ENCODE results near the gene INF2. TPM values are rescaled to one million over a fixed set of nuclear protein-coding genes. Genes with fewer than 3 reads are reported as not detected.

Gene INF2
- total RNA-seq, 1 donor from 2014 or later = 26.6 TPM

DNA sequence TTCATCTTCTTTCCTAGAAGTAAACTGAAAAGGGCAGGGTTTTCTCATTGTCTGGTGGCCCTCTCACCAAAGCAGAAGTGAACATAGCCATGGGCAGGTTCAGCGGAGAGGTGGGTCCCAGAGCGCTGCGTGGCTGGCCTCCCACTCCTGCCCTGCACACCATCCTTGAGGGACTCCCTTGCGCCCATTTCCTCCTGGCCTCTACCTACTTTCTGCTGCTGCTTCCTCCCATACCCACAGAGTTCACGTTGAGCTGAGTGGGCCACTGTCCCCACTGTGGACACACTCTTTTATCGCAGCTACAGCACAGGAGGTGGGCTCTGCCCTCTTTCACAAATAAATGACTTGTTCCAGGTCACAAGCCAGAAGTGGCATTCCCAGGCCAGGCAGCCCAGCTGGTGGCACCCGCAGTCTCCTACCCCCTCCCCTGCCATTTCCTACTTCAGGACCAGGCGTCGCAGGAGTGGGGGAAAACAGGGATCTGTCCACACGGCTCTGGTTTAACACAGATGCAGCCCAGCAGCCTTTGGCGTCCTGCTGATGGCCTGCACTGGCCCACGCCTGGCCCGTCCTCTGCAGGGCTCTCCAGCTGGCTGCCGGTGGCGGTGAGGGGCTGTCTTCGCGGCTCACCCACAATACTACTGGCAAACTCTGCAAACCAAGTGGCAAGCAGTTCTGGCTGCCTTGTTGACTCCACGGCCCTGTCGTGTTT lies 68.4 kb downstream of the INF2 start:
- TF ChIP-seq, protein P1, sequence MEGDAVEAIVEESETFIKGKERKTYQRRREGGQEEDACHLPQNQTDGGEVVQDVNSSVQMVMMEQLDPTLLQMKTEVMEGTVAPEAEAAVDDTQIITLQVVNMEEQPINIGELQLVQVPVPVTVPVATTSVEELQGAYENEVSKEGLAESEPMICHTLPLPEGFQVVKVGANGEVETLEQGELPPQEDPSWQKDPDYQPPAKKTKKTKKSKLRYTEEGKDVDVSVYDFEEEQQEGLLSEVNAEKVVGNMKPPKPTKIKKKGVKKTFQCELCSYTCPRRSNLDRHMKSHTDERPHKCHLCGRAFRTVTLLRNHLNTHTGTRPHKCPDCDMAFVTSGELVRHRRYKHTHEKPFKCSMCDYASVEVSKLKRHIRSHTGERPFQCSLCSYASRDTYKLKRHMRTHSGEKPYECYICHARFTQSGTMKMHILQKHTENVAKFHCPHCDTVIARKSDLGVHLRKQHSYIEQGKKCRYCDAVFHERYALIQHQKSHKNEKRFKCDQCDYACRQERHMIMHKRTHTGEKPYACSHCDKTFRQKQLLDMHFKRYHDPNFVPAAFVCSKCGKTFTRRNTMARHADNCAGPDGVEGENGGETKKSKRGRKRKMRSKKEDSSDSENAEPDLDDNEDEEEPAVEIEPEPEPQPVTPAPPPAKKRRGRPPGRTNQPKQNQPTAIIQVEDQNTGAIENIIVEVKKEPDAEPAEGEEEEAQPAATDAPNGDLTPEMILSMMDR (IDR thresholded peaks at IDR 0.05; ENCODE audit: insufficient read depth, low read length, severe bottlenecking) = no peak
- peaks cover 36% of the 10 kb centered on the region for H3K36me3 ChIP-seq (ENCODE audit: control insufficient read depth, insufficient read depth, low read length)
- no peaks in the 10 kb centered on the region for H3K27me3 ChIP-seq (ENCODE audit: control insufficient read depth, insufficient read depth, low read length)
- DNase-seq (ENCODE audit: low read depth) (no peak), FAIRE-seq (no peak)
- H3K4me3 ChIP-seq (ENCODE audit: low read depth, low read length) = no peak overlapping the region

DNA sequence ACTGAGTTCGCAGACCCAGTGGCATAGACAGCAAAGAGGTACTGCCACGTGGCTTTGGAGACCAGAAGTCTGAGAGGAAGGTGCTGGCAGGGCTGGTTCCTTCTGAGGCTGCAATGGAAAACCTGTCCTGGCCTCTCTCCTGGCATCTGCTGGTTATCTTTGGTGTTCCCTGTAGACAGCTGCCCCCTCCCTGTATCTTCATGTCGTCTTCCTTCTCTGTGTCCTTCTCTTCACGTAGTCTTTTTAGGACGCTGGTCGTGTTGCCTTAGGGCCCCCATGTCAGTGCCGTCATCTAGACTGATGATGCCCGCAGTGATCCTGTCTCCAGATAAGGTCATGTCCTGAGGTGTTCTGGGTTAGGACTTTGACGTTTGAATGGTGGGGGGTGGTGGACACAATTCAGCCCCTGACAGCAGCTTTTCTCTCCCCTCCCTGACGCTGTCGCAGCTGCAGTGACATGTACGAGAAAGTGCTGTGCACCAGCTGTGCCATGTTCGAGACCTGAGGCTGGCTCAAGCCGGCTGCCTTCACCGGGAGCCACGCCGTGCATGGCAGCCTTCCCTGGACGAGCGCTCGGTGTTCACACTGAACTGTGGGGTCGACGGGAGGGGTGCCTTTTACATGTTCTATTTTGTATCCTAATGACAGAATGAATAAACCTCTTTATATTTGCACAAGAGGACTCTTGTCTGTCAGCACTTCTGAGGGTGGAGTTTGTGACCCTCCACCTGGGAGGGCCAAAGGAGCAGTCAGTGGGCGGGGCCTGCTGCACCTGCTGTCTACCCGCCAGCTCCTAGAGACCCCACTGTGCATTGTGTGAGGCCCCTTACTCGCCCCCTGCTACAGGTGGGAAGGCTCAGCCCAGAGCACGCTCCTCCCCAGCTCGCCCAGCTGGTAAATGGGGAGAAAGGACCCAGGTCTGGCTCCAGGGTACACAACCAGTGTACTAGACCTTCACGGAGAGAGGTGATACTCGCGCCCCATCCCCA lies 69.9 kb downstream of the INF2 start:
- Histone ChIP-seq H3K4me3 (ENCODE audit: low read depth, low read length) (no peak overlapping the region), H3K27me3 (ENCODE audit: control insufficient read depth, insufficient read depth, low read length) (no peaks in the 10 kb centered on the region), H3K36me3 (ENCODE audit: control insufficient read depth, insufficient read depth, low read length) (peaks cover 36% of the 10 kb centered on the region)
- DNase-seq (ENCODE audit: low read depth) (no peak), FAIRE-seq (peak; percentile 79)
- TF ChIP-seq, protein P1 (IDR thresholded peaks at IDR 0.05; ENCODE audit: insufficient read depth, low read length, severe bottlenecking) = no peak

DNA sequence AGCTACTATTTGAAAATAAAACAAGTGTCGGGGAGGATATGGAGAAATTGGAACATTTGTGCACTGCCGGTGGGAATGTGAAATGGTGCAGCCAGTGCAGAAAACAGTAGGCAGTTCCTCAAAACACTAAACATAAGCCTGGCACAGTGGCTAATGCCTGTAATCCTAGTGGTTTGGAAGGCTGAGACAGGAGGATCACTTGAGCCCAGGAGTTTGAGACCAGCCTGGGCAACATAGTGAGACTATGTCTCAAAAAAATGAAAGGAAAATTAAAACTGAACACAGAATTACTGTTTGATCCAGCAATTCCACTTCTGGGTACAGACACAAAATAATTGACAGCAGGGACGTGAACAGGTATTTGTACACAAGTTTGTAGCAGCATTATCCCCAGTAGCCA lies 76.1 kb downstream of the INF2 start:
- no peak for FAIRE-seq
- Histone ChIP-seq H3K4me3 (ENCODE audit: low read depth, low read length) (no peak overlapping the region), H3K27me3 (ENCODE audit: control insufficient read depth, insufficient read depth, low read length) (no peaks in the 10 kb centered on the region), H3K36me3 (ENCODE audit: control insufficient read depth, insufficient read depth, low read length) (no peaks in the 10 kb centered on the region)
- DNase-seq (ENCODE audit: low read depth) = no peak
- TF ChIP-seq, protein P1 (IDR thresholded peaks at IDR 0.05; ENCODE audit: insufficient read depth, low read length, severe bottlenecking) = no peak

DNA sequence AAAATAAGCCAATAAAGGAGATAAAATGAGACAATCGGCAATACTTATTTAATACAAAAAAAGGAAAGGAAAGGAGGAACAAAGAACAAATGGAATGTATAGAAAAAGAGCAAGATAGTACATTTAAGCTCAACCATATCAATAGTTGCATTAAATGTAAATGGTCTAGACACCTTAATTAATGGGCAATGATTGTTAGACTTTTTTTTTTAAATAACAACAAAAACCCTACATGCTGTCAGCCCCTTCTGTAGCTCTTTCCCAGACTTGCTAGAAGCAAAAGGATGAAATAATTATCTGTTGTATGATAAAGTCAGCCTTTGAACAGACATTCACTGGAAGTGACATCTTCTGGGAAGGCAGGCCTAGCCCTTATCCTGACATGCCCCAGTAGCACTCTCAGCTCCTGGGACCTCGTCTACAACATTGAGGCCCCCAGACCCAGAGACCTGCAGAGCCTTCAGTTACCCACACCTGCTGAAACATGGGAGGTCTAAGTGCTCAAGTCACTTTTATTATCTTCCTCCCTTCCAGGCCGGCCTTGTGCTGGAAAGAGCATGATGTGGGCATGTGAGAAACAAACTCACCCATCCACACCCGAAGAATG lies 76.9 kb downstream of the INF2 start:
- TF ChIP-seq, protein P1 (IDR thresholded peaks at IDR 0.05; ENCODE audit: insufficient read depth, low read length, severe bottlenecking) = no peak
- H3K36me3 ChIP-seq (ENCODE audit: control insufficient read depth, insufficient read depth, low read length) = no peaks in the 10 kb centered on the region
- FAIRE-seq (no peak), DNase-seq (ENCODE audit: low read depth) (no peak)
- no peaks in the 10 kb centered on the region for H3K27me3 ChIP-seq (ENCODE audit: control insufficient read depth, insufficient read depth, low read length)
- H3K4me3 ChIP-seq (ENCODE audit: low read depth, low read length) = no peak overlapping the region

DNA sequence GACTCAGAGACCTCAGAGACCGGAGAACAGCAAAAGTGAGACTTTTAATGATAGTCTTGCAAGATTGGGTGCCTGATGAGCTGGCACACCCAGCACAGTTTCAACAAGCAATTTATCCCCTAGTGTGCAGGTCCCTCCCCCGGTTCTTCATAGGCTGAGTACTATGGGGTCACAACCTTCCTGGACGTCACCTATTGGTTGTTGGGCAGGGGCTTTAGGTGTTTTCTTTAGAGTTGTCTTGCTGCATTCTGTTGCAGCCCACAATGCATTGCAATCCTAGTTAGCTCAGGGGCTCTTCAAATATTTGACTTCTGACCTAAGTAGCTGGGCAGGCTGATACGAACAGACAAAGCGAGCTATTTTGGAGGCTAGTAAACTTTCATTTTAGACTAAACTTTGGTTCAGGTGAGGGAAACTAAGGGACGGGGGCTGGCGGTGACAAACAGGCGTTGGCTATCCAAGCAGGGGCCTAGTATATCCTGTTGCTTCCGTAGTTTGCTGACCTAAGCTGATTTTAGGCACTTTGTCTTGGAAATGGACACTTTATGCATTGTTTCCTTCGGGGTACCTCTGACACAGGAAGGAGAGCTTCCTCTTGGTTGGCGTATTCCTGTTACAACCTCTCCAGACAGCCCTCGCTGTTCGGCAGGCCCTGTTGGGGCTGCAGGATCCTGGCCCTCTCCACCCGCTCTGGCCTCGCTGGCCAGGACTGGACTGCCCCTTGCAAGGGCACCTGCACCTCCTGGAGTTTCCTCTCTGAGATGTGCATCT lies 77.6 kb downstream of the INF2 start:
- TF ChIP-seq, protein P1 (IDR thresholded peaks at IDR 0.05; ENCODE audit: insufficient read depth, low read length, severe bottlenecking) = no peak
- no peak for FAIRE-seq
- H3K27me3 ChIP-seq (ENCODE audit: control insufficient read depth, insufficient read depth, low read length) = no peaks in the 10 kb centered on the region
- no peak for DNase-seq (ENCODE audit: low read depth)
- H3K4me3 ChIP-seq (ENCODE audit: low read depth, low read length) = no peak overlapping the region
- peaks cover 6% of the 10 kb centered on the region for H3K36me3 ChIP-seq (ENCODE audit: control insufficient read depth, insufficient read depth, low read length)
